ENCODE data around the gene HINT2.

Gene HINT2

DNA sequence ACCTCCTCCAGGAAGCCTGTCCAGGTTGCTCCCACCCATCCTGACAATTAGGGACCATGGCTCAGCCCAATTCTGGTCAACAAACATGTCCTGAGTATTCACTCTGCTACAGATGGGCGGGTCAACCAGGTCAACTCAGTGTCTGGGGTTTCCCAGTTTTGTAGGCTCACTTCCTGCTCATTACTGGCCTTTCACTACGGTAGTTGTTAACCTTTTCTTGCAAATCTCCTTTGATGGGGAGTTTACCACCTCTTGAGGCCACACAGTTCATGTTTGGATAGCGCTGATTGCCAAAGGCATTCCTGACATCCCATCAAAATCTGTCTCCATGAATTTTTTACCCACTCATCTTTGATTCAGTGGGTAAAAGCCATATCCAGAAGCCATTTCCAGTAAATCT is 28.0 kb upstream of the HINT2 start:
- no peak overlapping the region for H2BK15ac ChIP-seq (replicated peaks; ENCODE audit: low read depth)
- no peak for DNase-seq
- no peak overlapping the region for H3K56ac ChIP-seq (ENCODE audit: low read length)
- no peak overlapping the region for H2BK120ac ChIP-seq (ENCODE audit: low read depth, low read length)
- no peak overlapping the region for H3K18ac ChIP-seq (ENCODE audit: low read length)
- H4K8ac ChIP-seq (ENCODE audit: low read depth, low read length): no peak overlapping the region
- no peak overlapping the region for H4K5ac ChIP-seq (ENCODE audit: low read length)
- no peak overlapping the region for H2AK5ac ChIP-seq (ENCODE audit: low read length)
- no peak overlapping the region for H2BK5ac ChIP-seq (ENCODE audit: low read length)
- no peak overlapping the region for H3K4ac ChIP-seq (ENCODE audit: low read depth, low read length)
- no peaks in the 10 kb centered on the region for H3K79me1 ChIP-seq (ENCODE audit: low read length)
- WGBS (ENCODE audit: extremely low coverage, insufficient coverage, low lambda C conversion rate): no CpG with 5 or more reads among the region's 3 CpGs
- H3K79me2 ChIP-seq (ENCODE audit: control insufficient read depth, insufficient read depth, low read length): no peaks in the 10 kb centered on the region
- H3K36me3 ChIP-seq (ENCODE audit: control insufficient read depth, insufficient read depth, low read length): no peaks in the 10 kb centered on the region
- H3K4me1 ChIP-seq (ENCODE audit: control insufficient read depth, low read depth, low read length): peaks cover 4% of the 10 kb centered on the region
- H3K9ac ChIP-seq (ENCODE audit: low read length): no peak overlapping the region
- H3K4me2 ChIP-seq (ENCODE audit: low read length): no peak overlapping the region
- no peak overlapping the region for H3K23ac ChIP-seq (ENCODE audit: low read length)
- H3K27ac ChIP-seq (ENCODE audit: low read depth, low read length): no peak overlapping the region
- no peaks in the 10 kb centered on the region for H3K27me3 ChIP-seq (ENCODE audit: insufficient read depth, low read length, poor library complexity)
- H3K4me3 ChIP-seq (ENCODE audit: low read length): no peak overlapping the region

DNA sequence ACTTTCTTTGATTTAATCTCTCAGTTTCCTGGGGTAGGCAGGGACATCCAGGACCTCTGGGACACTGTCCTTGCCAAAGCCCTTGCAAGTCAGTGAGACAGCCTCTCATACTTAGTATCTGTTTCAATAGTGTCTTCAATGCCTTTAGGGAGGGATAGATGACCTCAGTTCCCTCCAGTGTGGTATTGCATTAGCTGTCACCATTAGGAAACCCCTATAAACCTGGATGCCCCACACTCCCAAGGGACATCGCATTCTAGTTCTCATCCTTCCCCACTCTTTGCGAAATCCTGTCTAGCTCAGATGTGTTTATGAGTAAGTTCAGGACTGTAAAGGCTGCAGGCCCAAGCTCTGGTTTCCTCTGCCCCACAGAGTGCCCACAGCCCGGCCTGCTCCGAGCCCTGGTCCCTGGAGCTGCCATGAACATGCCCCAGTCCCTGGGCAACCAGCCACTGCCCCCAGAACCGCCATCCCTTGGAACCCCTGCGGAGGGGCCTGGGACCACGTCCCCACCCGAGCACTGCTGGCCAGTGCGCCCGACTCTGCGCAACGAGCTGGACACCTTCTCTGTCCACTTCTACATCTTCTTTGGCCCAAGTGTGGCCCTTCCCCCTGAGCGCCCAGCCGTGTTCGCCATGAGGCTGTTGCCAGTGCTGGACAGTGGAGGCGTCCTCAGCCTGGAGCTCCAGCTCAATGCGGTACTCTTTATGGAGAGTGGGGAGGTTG is 27.3 kb upstream of the HINT2 start:
- Histone ChIP-seq H2BK15ac (replicated peaks; ENCODE audit: low read depth) (no peak overlapping the region), H3K4me1 (ENCODE audit: control insufficient read depth, low read depth, low read length) (peaks cover 4% of the 10 kb centered on the region), H3K9ac (ENCODE audit: low read length) (no peak overlapping the region), H3K79me1 (ENCODE audit: low read length) (no peaks in the 10 kb centered on the region), H3K36me3 (ENCODE audit: control insufficient read depth, insufficient read depth, low read length) (no peaks in the 10 kb centered on the region), H2AK5ac (ENCODE audit: low read length) (no peak overlapping the region), H3K18ac (ENCODE audit: low read length) (no peak overlapping the region), H3K79me2 (ENCODE audit: control insufficient read depth, insufficient read depth, low read length) (no peaks in the 10 kb centered on the region), H4K5ac (ENCODE audit: low read length) (no peak overlapping the region), H3K4me3 (ENCODE audit: low read length) (no peak overlapping the region), H3K4ac (ENCODE audit: low read depth, low read length) (no peak overlapping the region), H3K4me2 (ENCODE audit: low read length) (no peak overlapping the region), H2BK5ac (ENCODE audit: low read length) (no peak overlapping the region), H3K27ac (ENCODE audit: low read depth, low read length) (no peak overlapping the region), H2BK120ac (ENCODE audit: low read depth, low read length) (no peak overlapping the region), H3K27me3 (ENCODE audit: insufficient read depth, low read length, poor library complexity) (no peaks in the 10 kb centered on the region), H3K23ac (ENCODE audit: low read length) (no peak overlapping the region), H3K56ac (ENCODE audit: low read length) (no peak overlapping the region), H4K8ac (ENCODE audit: low read depth, low read length) (no peak overlapping the region)
- DNase-seq: no peak
- no CpG with 5 or more reads among the region's 17 CpGs for WGBS (ENCODE audit: extremely low coverage, insufficient coverage, low lambda C conversion rate)

DNA sequence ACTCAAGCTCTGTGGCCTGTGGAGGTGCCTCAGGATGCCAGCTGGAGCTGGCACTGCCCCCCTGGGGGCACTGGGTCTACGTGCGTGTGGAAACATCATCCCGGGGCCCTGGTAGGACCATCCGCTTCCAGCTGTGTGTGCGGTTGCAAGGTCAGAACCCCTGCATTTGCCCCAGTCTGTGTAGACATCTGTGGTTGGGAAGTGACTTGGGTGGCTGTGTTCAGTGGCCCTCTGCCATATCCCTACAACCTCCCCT is 26.7 kb upstream of the HINT2 start:
- no peak overlapping the region for H3K4ac ChIP-seq (ENCODE audit: low read depth, low read length)
- H3K79me2 ChIP-seq (ENCODE audit: control insufficient read depth, insufficient read depth, low read length): no peaks in the 10 kb centered on the region
- H3K36me3 ChIP-seq (ENCODE audit: control insufficient read depth, insufficient read depth, low read length): no peaks in the 10 kb centered on the region
- H4K5ac ChIP-seq (ENCODE audit: low read length): no peak overlapping the region
- H3K27ac ChIP-seq (ENCODE audit: low read depth, low read length): no peak overlapping the region
- H4K8ac ChIP-seq (ENCODE audit: low read depth, low read length): no peak overlapping the region
- no peak overlapping the region for H2BK5ac ChIP-seq (ENCODE audit: low read length)
- H2AK5ac ChIP-seq (ENCODE audit: low read length): no peak overlapping the region
- no peak overlapping the region for H2BK15ac ChIP-seq (replicated peaks; ENCODE audit: low read depth)
- H3K4me1 ChIP-seq (ENCODE audit: control insufficient read depth, low read depth, low read length): peaks cover 4% of the 10 kb centered on the region
- H3K4me3 ChIP-seq (ENCODE audit: low read length): no peak overlapping the region
- no peak overlapping the region for H3K23ac ChIP-seq (ENCODE audit: low read length)
- no peak overlapping the region for H3K56ac ChIP-seq (ENCODE audit: low read length)
- H3K18ac ChIP-seq (ENCODE audit: low read length): no peak overlapping the region
- no peak overlapping the region for H3K9ac ChIP-seq (ENCODE audit: low read length)
- DNase-seq: no peak
- no CpG with 5 or more reads among the region's 5 CpGs for WGBS (ENCODE audit: extremely low coverage, insufficient coverage, low lambda C conversion rate)
- H3K27me3 ChIP-seq (ENCODE audit: insufficient read depth, low read length, poor library complexity): no peaks in the 10 kb centered on the region
- no peak overlapping the region for H2BK120ac ChIP-seq (ENCODE audit: low read depth, low read length)
- no peak overlapping the region for H3K4me2 ChIP-seq (ENCODE audit: low read length)
- H3K79me1 ChIP-seq (ENCODE audit: low read length): no peaks in the 10 kb centered on the region

DNA sequence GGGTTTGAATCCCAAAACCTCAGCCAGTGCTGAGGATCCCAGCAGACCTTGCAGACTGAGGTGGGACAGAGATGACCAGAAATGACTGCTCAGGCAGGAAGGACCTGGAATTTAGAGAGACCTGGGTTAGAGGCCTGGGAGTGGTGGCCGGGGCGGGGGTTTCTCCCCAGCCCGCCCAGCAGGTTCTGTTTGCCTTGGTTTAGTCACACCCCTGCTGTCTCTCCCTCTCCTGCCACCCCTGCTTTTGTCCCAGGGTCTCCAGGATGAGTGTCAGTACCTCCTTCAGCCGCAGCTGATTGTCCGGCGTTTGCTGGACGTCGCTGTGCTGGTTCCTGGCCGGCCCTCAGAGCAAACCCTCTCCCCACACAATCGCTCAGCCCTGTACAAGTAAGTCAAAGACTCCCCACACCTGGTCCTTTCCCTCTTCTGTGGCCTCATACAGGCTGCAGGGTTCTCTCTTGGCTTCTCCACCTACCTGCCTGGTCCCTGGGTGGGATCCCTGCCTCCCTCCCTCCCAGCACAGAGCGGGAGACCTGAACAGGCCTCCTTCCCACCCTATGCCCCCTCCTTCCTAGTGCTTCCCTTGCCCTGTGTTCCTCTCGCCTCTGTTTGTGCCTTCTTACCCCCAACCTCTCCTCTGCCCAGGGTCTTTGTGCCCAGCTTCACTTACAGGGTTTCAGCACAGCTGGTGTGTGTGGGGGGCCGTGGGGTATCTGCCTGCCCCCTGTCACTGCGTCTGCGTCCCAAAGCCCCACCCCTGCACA is 26.2 kb upstream of the HINT2 start:
- Histone ChIP-seq H2BK5ac (ENCODE audit: low read length) (no peak overlapping the region), H4K8ac (ENCODE audit: low read depth, low read length) (no peak overlapping the region), H4K5ac (ENCODE audit: low read length) (no peak overlapping the region), H3K4ac (ENCODE audit: low read depth, low read length) (no peak overlapping the region), H3K18ac (ENCODE audit: low read length) (no peak overlapping the region), H3K36me3 (ENCODE audit: control insufficient read depth, insufficient read depth, low read length) (no peaks in the 10 kb centered on the region), H3K4me1 (ENCODE audit: control insufficient read depth, low read depth, low read length) (peaks cover 4% of the 10 kb centered on the region), H2AK5ac (ENCODE audit: low read length) (no peak overlapping the region), H3K9ac (ENCODE audit: low read length) (no peak overlapping the region), H3K27me3 (ENCODE audit: insufficient read depth, low read length, poor library complexity) (no peaks in the 10 kb centered on the region), H3K79me1 (ENCODE audit: low read length) (no peaks in the 10 kb centered on the region), H3K23ac (ENCODE audit: low read length) (no peak overlapping the region), H2BK15ac (replicated peaks; ENCODE audit: low read depth) (no peak overlapping the region), H2BK120ac (ENCODE audit: low read depth, low read length) (no peak overlapping the region), H3K4me2 (ENCODE audit: low read length) (no peak overlapping the region), H3K27ac (ENCODE audit: low read depth, low read length) (no peak overlapping the region), H3K4me3 (ENCODE audit: low read length) (no peak overlapping the region), H3K56ac (ENCODE audit: low read length) (no peak overlapping the region), H3K79me2 (ENCODE audit: control insufficient read depth, insufficient read depth, low read length) (no peaks in the 10 kb centered on the region)
- WGBS (ENCODE audit: extremely low coverage, insufficient coverage, low lambda C conversion rate): no CpG with 5 or more reads among the region's 15 CpGs
- DNase-seq: no peak

DNA sequence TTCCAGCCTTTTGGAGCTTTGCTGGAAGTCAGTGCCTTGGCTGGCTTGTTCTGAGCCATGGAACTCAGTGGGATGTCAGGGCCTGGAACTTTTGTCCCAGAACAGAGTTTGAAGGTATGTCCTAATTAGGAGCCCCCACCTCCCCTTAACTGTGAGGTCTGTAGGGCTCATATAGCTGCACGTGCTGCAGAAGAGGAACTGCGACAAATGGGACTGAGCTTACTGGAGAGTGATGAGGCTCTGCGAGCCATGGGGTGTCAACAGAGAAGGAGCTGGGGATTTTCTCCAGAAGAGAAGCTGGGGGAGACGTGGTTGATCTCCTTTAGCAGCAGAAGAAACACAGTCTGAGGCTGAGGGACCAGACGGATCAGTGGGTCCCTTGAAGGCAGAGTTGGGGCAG is 25.1 kb upstream of the HINT2 start:
- WGBS (ENCODE audit: extremely low coverage, insufficient coverage, low lambda C conversion rate): no CpG with 5 or more reads among the region's 5 CpGs
- Histone ChIP-seq H4K5ac (ENCODE audit: low read length) (no peak overlapping the region), H3K4me1 (ENCODE audit: control insufficient read depth, low read depth, low read length) (no peaks in the 10 kb centered on the region), H2AK5ac (ENCODE audit: low read length) (no peak overlapping the region), H3K23ac (ENCODE audit: low read length) (no peak overlapping the region), H3K4ac (ENCODE audit: low read depth, low read length) (no peak overlapping the region), H3K27me3 (ENCODE audit: insufficient read depth, low read length, poor library complexity) (no peaks in the 10 kb centered on the region), H3K18ac (ENCODE audit: low read length) (no peak overlapping the region), H3K4me3 (ENCODE audit: low read length) (no peak overlapping the region), H2BK120ac (ENCODE audit: low read depth, low read length) (no peak overlapping the region), H3K36me3 (ENCODE audit: control insufficient read depth, insufficient read depth, low read length) (no peaks in the 10 kb centered on the region), H2BK5ac (ENCODE audit: low read length) (no peak overlapping the region), H3K9ac (ENCODE audit: low read length) (no peak overlapping the region), H4K8ac (ENCODE audit: low read depth, low read length) (no peak overlapping the region), H3K79me1 (ENCODE audit: low read length) (no peaks in the 10 kb centered on the region), H3K79me2 (ENCODE audit: control insufficient read depth, insufficient read depth, low read length) (no peaks in the 10 kb centered on the region), H2BK15ac (replicated peaks; ENCODE audit: low read depth) (no peak overlapping the region), H3K4me2 (ENCODE audit: low read length) (no peak overlapping the region), H3K56ac (ENCODE audit: low read length) (no peak overlapping the region), H3K27ac (ENCODE audit: low read depth, low read length) (no peak overlapping the region)
- no peak for DNase-seq

DNA sequence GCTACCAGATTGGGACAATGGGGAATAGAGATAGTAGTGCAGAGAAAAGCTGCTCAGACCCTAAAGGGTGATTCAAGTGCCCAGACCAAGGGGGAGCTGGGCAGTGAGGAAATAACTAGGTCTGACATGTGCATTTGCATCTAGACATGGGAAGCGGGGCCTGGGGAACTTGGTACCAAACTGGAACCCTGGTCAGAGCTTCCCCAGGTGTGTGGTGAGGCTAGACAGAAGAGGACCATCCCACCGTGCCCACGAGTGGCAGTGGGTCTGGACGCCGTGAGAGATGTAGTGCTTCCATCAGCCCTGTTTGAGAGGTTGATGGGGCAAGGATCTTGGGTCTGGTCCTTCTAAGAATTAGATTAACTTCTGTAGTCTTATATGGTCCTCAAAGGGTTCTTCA is 21.8 kb upstream of the HINT2 start:
- no peak overlapping the region for H3K56ac ChIP-seq (ENCODE audit: low read length)
- H3K4ac ChIP-seq (ENCODE audit: low read depth, low read length): no peak overlapping the region
- H4K8ac ChIP-seq (ENCODE audit: low read depth, low read length): no peak overlapping the region
- no peak overlapping the region for H3K23ac ChIP-seq (ENCODE audit: low read length)
- H3K4me2 ChIP-seq (ENCODE audit: low read length): no peak overlapping the region
- H3K36me3 ChIP-seq (ENCODE audit: control insufficient read depth, insufficient read depth, low read length): no peaks in the 10 kb centered on the region
- H2BK15ac ChIP-seq (replicated peaks; ENCODE audit: low read depth): no peak overlapping the region
- no peaks in the 10 kb centered on the region for H3K79me2 ChIP-seq (ENCODE audit: control insufficient read depth, insufficient read depth, low read length)
- no peaks in the 10 kb centered on the region for H3K4me1 ChIP-seq (ENCODE audit: control insufficient read depth, low read depth, low read length)
- H2BK5ac ChIP-seq (ENCODE audit: low read length): no peak overlapping the region
- no peaks in the 10 kb centered on the region for H3K27me3 ChIP-seq (ENCODE audit: insufficient read depth, low read length, poor library complexity)
- DNase-seq: no peak
- H3K9ac ChIP-seq (ENCODE audit: low read length): no peak overlapping the region
- no peaks in the 10 kb centered on the region for H3K79me1 ChIP-seq (ENCODE audit: low read length)
- H3K18ac ChIP-seq (ENCODE audit: low read length): no peak overlapping the region
- no CpG with 5 or more reads among the region's 5 CpGs for WGBS (ENCODE audit: extremely low coverage, insufficient coverage, low lambda C conversion rate)
- H4K5ac ChIP-seq (ENCODE audit: low read length): no peak overlapping the region
- H3K27ac ChIP-seq (ENCODE audit: low read depth, low read length): no peak overlapping the region
- H3K4me3 ChIP-seq (ENCODE audit: low read length): no peak overlapping the region
- no peak overlapping the region for H2AK5ac ChIP-seq (ENCODE audit: low read length)
- H2BK120ac ChIP-seq (ENCODE audit: low read depth, low read length): no peak overlapping the region

All from mesendoderm (in vitro differentiated cells).